ENCODE data around the gene SOD1. TPM values are rescaled to one million over a fixed set of nuclear protein-coding genes. Genes with fewer than 3 reads are reported as not detected.

Gene SOD1
- polyA plus RNA-seq, 1 donor from 2014 or later = 449 TPM

GRCh38 chr21:31677047-31677446, 17.6 kb downstream of the SOD1 start:
- no peak overlapping the region for H2AFZ ChIP-seq (ENCODE audit: low read depth, low read length)
- no peaks in the 10 kb centered on the region for H3K79me2 ChIP-seq (replicated peaks; ENCODE audit: insufficient read depth, low read length)
- no peak overlapping the region for H3K27ac ChIP-seq (ENCODE audit: low read length)
- H3K9ac ChIP-seq (ENCODE audit: low read length) = no peak overlapping the region
- H3K36me3 ChIP-seq (ENCODE audit: insufficient read depth, low read length) = peaks cover 4% of the 10 kb centered on the region
- no peaks in the 10 kb centered on the region for H3K9me2 ChIP-seq (ENCODE audit: insufficient read depth, low read length)
- no peak overlapping the region for H3K4me2 ChIP-seq (ENCODE audit: low read length)
- H3K9me3 ChIP-seq (ENCODE audit: low read length) = no peaks in the 10 kb centered on the region
- TF ChIP-seq RAD21 (conservative IDR thresholded peaks at IDR 0.05) (no peak), POLR2AphosphoS5 (IDR thresholded peaks at IDR 0.05) (no peak), MXI1 (conservative IDR thresholded peaks at IDR 0.05; ENCODE audit: poor library complexity, severe bottlenecking) (no peak), CTCF (IDR thresholded peaks at IDR 0.05; ENCODE audit: poor library complexity, severe bottlenecking) (no peak), TAF1 (IDR thresholded peaks at IDR 0.05; ENCODE audit: low read depth) (no peak), SMC3 (conservative IDR thresholded peaks at IDR 0.05; ENCODE audit: poor library complexity) (no peak), REST (IDR thresholded peaks at IDR 0.05; ENCODE audit: borderline replicate concordance) (no peak), EP300 (conservative IDR thresholded peaks at IDR 0.05; ENCODE audit: poor library complexity, severe bottlenecking) (no peak), EZH2 (IDR thresholded peaks at IDR 0.05; ENCODE audit: borderline replicate concordance, insufficient read depth, low read length, poor library complexity, severe bottlenecking) (no peak)
- no peaks in the 10 kb centered on the region for H3K27me3 ChIP-seq (ENCODE audit: insufficient read depth, low read depth, low read length)
- no peak overlapping the region for H3K4me3 ChIP-seq (ENCODE audit: low read length)
- H3F3A ChIP-seq (ENCODE audit: insufficient read depth, low read length, poor library complexity, severe bottlenecking) = no peaks in the 10 kb centered on the region
- H4K20me1 ChIP-seq (ENCODE audit: insufficient read depth) = no peaks in the 10 kb centered on the region

- no peaks in the 10 kb centered on the region for H3K9me2 ChIP-seq (ENCODE audit: insufficient read depth, low read length)
- TF ChIP-seq REST (IDR thresholded peaks at IDR 0.05; ENCODE audit: borderline replicate concordance) = no peak
- no peak for TF ChIP-seq EP300 (conservative IDR thresholded peaks at IDR 0.05; ENCODE audit: poor library complexity, severe bottlenecking)
- TF ChIP-seq EZH2 (IDR thresholded peaks at IDR 0.05; ENCODE audit: borderline replicate concordance, insufficient read depth, low read length, poor library complexity, severe bottlenecking) = no peak
- TF ChIP-seq TAF1 (IDR thresholded peaks at IDR 0.05; ENCODE audit: low read depth) = no peak
- TF ChIP-seq POLR2AphosphoS5 (IDR thresholded peaks at IDR 0.05) = no peak
- TF ChIP-seq MXI1 (conservative IDR thresholded peaks at IDR 0.05; ENCODE audit: poor library complexity, severe bottlenecking) = no peak
- TF ChIP-seq CTCF (IDR thresholded peaks at IDR 0.05; ENCODE audit: poor library complexity, severe bottlenecking) = no peak
- TF ChIP-seq SMC3 (conservative IDR thresholded peaks at IDR 0.05; ENCODE audit: poor library complexity) = no peak
- no peak for TF ChIP-seq RAD21 (conservative IDR thresholded peaks at IDR 0.05)
- H3F3A ChIP-seq (ENCODE audit: insufficient read depth, low read length, poor library complexity, severe bottlenecking) = no peaks in the 10 kb centered on the region
- H3K9me3 ChIP-seq (ENCODE audit: low read length) = no peaks in the 10 kb centered on the region
- H2AFZ ChIP-seq (ENCODE audit: low read depth, low read length) = no peak overlapping the region
- no peak overlapping the region for H3K4me2 ChIP-seq (ENCODE audit: low read length)
- no peak overlapping the region for H3K9ac ChIP-seq (ENCODE audit: low read length)
- H3K27ac ChIP-seq (ENCODE audit: low read length) = no peak overlapping the region
- H3K4me3 ChIP-seq (ENCODE audit: low read length) = no peak overlapping the region
- no peaks in the 10 kb centered on the region for H3K79me2 ChIP-seq (replicated peaks; ENCODE audit: insufficient read depth, low read length)
- no peaks in the 10 kb centered on the region for H3K27me3 ChIP-seq (ENCODE audit: insufficient read depth, low read depth, low read length)
- H4K20me1 ChIP-seq (ENCODE audit: insufficient read depth) = no peaks in the 10 kb centered on the region
- peaks cover 4% of the 10 kb centered on the region for H3K36me3 ChIP-seq (ENCODE audit: insufficient read depth, low read length)
These were observed 19.0 kb downstream of the SOD1 start for GRCh38 chr21:31678478-31678877.
